GM19025 (cell line): Measurements from ENCODE around the gene ATAD3B.
"Not testable (repeated sequence)": the region's sequence is repeated elsewhere in the genome, so short reads cannot be mapped to it uniquely, and the experiment has no call there.

Source experiments
- ATAC-seq: cut with Tn5 transposase; IDR thresholded peaks from one replicate; pipeline ENCODE4 v1.9.1; 2021; ENCODE audit warnings: mild to moderate bottlenecking, low read depth, moderate library complexity; ENCODE audit not compliant: unreplicated experiment

Gene ATAD3B

DNA sequence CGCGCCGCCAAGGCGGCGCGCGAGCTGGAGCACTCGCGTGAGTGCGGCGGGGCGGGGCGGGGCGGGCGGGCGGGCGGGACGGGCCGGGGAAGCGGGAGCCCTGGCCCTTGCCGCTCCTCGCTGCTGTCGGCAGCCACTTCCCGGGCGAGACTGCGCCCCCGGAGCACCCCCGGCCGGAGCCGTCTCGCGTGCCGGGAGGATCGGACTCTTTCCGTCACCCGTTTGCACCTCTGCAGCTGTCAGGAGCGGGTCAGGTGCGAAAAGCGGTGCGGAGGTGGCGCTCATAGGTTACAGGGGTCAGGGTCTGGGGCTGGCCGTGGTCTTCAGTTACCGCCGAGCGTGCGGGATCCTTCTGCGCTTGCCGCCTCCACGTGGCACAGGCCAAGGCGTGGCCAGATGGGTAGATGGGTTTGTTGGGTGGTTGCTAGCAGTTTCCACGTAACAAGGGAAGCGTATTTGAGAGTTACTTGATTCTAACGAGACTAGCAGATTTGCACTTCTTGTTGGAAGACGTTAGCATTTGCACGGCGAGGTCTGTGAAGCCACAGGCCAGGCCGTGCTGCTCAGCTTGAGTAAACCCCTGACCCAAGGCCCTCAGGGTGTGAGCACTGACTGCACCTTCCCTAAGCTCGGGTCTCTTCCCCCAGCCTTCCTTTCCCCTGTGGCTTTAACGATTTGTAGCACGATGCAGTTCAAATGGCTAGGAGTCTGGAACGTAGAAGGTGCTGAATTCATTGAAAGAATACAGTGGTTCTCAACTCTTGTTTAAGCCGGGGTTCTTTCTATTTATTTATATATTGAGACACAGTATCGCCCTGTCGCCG is 700 bp downstream of the ATAD3B start:
- peak; percentile 16 for ATAC-seq

GRCh38 chr1:1476011-1476410 is 4.4 kb downstream of the ATAD3B start:
- ATAC-seq = not testable (repeated sequence)

DNA sequence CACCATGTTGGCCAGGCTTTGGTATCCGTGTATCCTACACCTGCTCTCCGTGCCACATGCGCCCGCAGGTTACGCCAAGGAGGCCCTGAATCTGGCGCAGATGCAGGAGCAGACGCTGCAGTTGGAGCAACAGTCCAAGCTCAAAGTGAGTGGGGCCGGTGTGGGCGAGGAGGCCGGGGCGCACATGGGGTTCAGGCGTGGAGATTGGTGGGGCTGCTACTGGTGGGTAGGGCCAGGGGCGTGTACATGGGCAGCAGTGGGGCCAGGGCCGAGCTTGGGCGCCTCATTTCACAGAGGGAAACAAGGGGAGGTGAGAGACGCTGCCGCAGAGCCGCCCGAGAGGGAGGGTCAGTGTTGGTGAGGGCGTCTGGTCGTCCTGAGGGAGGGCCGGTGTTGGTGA is 5.6 kb downstream of the ATAD3B start:
- ATAC-seq = no peak

GRCh38 chr1:1479547-1480487 is 8.3 kb downstream of the ATAD3B start:
- ATAC-seq = no peak

GRCh38 chr1:1480488-1480867 is 8.9 kb downstream of the ATAD3B start:
- not testable (repeated sequence) for ATAC-seq

GRCh38 chr1:1481811-1482210 is 10.2 kb downstream of the ATAD3B start:
- not testable (repeated sequence) for ATAC-seq

GRCh38 chr1:1482856-1483255 is 11.3 kb downstream of the ATAD3B start:
- no peak for ATAC-seq

- ATAC-seq = no peak
Measured at GRCh38 chr1:1483714-1484113, 12.1 kb downstream of the ATAD3B start.

- not testable (repeated sequence) for ATAC-seq
Measured at GRCh38 chr1:1484976-1485750, 13.6 kb downstream of the ATAD3B start.

DNA sequence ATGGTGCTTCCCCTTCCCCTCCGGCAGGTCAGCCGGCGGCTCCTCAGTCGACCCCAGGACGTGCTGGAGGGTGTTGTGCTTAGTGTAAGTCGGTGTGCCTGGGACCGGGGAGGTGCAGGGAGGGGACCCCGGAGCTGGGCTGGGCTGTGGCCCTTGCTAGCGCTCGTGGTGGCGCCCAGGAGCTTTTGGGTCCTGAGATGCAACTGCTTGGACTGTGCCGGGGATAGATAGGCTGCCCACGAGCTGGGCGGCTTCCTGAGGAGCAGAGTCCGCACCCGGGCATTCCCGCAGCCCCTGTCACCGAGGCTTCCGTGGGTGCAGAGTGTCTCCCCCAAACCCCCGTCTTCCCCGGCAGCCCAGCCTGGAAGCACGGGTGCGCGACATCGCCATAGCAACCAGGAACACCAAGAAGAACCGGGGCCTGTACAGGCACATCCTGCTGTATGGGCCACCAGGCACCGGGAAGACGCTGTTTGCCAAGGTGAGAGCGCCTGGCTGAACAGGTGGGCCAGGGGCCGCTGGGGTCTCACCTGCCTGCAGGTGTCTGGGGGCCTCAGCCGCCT is 14.3 kb downstream of the ATAD3B start:
- not testable (repeated sequence) for ATAC-seq

DNA sequence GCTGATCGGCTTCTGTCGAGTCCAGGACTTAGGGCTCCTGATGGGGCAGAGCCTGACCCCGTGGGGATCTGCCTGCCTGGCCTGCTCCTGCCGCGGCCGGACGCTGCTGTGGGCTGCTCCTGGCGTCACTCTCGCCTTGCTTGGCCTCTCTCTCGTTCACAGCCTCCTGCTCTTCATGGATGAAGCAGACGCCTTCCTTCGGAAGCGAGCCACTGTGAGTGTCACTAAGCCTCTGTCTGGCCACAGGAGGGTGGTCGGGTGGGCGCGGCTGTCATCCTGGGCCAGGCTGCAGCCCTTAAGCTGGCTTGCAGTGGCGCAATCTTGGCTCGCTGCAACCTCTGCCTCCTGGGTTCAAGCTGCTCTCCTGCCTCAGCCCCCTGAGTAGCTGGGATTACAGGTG is 16.1 kb downstream of the ATAD3B start:
- ATAC-seq = no peak

GRCh38 chr1:1489231-1489630 is 17.7 kb downstream of the ATAD3B start:
- ATAC-seq = no peak

GRCh38 chr1:1489861-1490260 is 18.3 kb downstream of the ATAD3B start:
- ATAC-seq = no peak

- ATAC-seq = no peak
Measured at GRCh38 chr1:1490633-1491230, 19.2 kb downstream of the ATAD3B start.

DNA sequence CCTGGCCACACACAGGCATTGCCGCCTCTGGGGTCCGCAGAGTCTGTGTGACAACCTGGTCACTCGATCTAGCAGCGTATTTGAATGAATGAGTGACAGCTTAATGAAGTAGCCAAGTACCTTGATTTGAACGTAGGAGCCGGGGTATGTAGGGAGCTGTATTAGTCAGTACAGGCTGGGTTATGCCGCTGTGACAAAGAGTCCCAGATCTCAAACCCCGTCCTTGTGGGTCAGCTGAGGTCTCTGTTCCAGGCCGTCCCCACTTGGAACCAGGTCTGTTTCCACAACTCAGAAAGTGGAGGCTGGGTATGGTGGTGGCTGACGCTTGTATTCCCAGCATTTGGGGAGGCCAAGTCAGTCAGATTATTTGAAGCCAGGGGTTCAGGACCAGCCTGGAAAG is 20.0 kb downstream of the ATAD3B start:
- ATAC-seq = no peak

DNA sequence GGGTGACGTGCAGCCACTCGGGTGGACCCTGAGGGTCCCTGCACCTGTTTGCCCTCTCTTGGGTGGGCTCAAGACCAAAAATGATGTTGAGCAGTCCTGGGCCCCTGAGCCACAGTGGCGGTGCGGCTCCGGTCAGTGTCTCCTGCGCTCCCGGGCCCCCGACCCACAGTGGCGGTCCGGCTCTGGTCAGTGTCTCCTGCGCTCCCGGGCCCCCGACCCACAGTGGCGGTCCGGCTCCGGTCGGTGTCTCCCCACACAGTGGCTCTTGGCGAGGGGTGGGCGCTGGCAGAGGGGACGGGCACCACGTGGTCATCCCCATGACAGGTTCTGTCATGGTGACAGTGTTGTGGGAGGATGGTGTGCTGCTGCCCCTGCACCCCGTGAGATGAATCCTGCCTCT is 22.7 kb downstream of the ATAD3B start:
- not testable (repeated sequence) for ATAC-seq

DNA sequence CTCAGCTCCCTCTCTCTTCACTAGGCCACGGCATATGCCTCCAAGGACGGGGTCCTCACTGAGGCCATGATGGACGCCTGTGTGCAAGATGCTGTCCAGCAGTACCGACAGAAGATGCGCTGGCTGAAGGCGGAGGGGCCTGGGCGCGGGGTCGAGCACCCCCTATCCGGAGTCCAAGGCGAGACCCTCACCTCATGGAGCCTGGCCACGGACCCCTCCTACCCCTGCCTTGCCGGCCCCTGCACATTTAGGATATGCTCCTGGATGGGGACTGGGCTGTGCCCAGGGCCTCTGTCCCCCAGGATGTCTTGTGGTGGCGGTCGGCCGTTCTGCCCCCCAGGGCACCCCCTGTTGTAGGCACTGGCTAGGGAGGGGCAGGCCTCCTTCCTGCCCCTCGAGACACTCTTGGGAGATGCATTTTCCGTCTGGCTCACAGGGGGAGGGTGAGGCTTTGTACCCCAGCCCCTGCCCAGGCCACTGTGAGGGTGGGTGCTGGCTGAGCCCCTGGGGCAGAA is 24.0 kb downstream of the ATAD3B start:
- not testable (repeated sequence) for ATAC-seq

DNA sequence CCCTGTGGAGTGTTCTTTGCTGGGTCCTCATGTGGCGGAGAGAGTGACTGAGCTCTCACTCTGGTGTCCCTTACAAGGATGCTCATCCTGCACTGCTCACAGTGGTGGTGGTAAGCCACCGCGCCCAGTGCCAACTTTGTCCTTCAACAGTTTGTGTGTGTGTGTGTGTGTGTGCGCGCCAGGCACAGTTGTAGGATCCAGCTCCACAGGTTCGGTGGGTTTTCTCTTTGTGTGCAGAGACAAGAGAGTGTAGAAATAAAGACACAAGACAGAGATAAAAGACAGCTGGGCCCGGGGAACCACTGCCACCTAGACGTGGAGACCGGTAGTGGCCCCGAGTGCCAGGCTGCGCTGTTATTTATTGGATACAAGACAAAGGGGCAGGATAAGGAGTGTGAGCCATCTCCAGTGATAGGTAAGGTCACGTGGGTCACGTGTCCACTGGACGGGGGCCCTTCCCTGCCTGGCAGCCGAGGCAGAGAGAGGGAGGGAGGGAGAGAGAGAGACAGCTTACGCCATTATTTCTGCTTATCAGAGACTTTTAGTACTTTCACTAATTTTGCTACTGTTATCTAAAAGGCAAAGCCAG is 33.3 kb downstream of the ATAD3B start:
- ATAC-seq = not testable (repeated sequence)

DNA sequence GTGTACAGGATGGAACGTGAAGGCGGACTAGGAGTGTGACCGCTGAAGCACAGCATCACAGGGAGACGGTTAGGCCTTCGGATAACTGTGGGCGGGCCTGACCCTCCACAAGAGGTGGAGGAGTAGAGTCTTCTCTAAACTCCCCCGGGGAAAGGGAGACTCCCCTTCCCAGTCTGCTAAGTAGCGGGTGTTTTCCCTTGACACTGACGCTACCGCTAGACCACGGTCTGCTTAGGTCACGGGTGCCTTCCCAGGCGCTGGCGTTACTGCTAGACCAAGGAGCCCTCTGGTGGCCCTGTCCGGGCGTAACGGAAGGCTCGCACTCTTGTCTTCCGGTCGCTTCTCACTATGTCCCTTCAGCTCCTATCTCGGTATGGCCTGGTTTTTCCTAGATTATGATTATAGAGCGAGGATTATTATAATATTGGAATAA is 33.8 kb downstream of the ATAD3B start:
- not testable (repeated sequence) for ATAC-seq
